Measurements from ENCODE around the gene FOLR3. TPM values are rescaled to one million over a fixed set of nuclear protein-coding genes. Genes with fewer than 3 reads are reported as not detected.

FOLR3 gene
- total and polyA plus RNA-seq, 2 experiments from 2014 or later: not detected

- TF ChIP-seq CREB1 (CRISPR knock-in tag; IDR thresholded peaks at IDR 0.05; ENCODE audit: low read depth) (no peak), STAT1 (IDR thresholded peaks at IDR 0.05; ENCODE audit: unreplicated experiment) (no peak)
- H4K20me1 ChIP-seq (replicated peaks; ENCODE audit: insufficient read depth): no peaks in the 10 kb centered on the region; the same call in 1 of the 2 replicates
- H3K4me2 ChIP-seq: no peak overlapping the region
- no peaks in the 10 kb centered on the region for H3K4me1 ChIP-seq (ENCODE audit: insufficient read depth)
- Mint-ChIP-seq H3K27me3 (ENCODE audit: insufficient read depth, low read depth, poor library complexity) (peaks cover 11% of the 10 kb centered on the region), H3K9me3 (peaks cover 24% of the 10 kb centered on the region), H3K27ac (no peak overlapping the region), H3K4me1 (no peaks in the 10 kb centered on the region; the same call in 2 of the 3 replicates), H3K36me3 (ENCODE audit: low read depth) (peaks cover 18% of the 10 kb centered on the region), H3K4me3 (no peak overlapping the region)
- H3K36me3 ChIP-seq (ENCODE audit: insufficient read depth): no peaks in the 10 kb centered on the region
- DNase-seq (ENCODE audit: low spot score) (no peak), ATAC-seq (no peak)
- no peak overlapping the region for H2AFZ ChIP-seq
- H3K79me2 ChIP-seq (replicated peaks; ENCODE audit: insufficient read depth): no peaks in the 10 kb centered on the region
- H3K27me3 ChIP-seq (ENCODE audit: insufficient read depth): no peaks in the 10 kb centered on the region
- no peak overlapping the region for H3K27ac ChIP-seq (ENCODE audit: low read depth)
- H3K4me3 ChIP-seq: no peak overlapping the region
- H3K9me2 ChIP-seq (ENCODE audit: insufficient read depth): no peaks in the 10 kb centered on the region
- H3F3A ChIP-seq (replicated peaks; ENCODE audit: low read depth): no peaks in the 10 kb centered on the region
These were observed 2.9 kb upstream of the FOLR3 start for GRCh38 chr11:72132646-72133045.

- no peaks in the 10 kb centered on the region; the same call in 2 of the 3 replicates for H3K4me1 Mint-ChIP-seq
- H3K9me2 ChIP-seq (ENCODE audit: insufficient read depth): no peaks in the 10 kb centered on the region
- TF ChIP-seq POLR2AphosphoS5 (IDR thresholded peaks at IDR 0.05; ENCODE audit: low read depth): no peak
- TF ChIP-seq, protein P1, sequence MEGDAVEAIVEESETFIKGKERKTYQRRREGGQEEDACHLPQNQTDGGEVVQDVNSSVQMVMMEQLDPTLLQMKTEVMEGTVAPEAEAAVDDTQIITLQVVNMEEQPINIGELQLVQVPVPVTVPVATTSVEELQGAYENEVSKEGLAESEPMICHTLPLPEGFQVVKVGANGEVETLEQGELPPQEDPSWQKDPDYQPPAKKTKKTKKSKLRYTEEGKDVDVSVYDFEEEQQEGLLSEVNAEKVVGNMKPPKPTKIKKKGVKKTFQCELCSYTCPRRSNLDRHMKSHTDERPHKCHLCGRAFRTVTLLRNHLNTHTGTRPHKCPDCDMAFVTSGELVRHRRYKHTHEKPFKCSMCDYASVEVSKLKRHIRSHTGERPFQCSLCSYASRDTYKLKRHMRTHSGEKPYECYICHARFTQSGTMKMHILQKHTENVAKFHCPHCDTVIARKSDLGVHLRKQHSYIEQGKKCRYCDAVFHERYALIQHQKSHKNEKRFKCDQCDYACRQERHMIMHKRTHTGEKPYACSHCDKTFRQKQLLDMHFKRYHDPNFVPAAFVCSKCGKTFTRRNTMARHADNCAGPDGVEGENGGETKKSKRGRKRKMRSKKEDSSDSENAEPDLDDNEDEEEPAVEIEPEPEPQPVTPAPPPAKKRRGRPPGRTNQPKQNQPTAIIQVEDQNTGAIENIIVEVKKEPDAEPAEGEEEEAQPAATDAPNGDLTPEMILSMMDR (conservative IDR thresholded peaks at IDR 0.05; ENCODE audit: low read depth in 2 of 2): peak in 1 of 2 experiments; percentile 43; a peak in 1 of 4 replicates
- TF ChIP-seq, protein P2, sequence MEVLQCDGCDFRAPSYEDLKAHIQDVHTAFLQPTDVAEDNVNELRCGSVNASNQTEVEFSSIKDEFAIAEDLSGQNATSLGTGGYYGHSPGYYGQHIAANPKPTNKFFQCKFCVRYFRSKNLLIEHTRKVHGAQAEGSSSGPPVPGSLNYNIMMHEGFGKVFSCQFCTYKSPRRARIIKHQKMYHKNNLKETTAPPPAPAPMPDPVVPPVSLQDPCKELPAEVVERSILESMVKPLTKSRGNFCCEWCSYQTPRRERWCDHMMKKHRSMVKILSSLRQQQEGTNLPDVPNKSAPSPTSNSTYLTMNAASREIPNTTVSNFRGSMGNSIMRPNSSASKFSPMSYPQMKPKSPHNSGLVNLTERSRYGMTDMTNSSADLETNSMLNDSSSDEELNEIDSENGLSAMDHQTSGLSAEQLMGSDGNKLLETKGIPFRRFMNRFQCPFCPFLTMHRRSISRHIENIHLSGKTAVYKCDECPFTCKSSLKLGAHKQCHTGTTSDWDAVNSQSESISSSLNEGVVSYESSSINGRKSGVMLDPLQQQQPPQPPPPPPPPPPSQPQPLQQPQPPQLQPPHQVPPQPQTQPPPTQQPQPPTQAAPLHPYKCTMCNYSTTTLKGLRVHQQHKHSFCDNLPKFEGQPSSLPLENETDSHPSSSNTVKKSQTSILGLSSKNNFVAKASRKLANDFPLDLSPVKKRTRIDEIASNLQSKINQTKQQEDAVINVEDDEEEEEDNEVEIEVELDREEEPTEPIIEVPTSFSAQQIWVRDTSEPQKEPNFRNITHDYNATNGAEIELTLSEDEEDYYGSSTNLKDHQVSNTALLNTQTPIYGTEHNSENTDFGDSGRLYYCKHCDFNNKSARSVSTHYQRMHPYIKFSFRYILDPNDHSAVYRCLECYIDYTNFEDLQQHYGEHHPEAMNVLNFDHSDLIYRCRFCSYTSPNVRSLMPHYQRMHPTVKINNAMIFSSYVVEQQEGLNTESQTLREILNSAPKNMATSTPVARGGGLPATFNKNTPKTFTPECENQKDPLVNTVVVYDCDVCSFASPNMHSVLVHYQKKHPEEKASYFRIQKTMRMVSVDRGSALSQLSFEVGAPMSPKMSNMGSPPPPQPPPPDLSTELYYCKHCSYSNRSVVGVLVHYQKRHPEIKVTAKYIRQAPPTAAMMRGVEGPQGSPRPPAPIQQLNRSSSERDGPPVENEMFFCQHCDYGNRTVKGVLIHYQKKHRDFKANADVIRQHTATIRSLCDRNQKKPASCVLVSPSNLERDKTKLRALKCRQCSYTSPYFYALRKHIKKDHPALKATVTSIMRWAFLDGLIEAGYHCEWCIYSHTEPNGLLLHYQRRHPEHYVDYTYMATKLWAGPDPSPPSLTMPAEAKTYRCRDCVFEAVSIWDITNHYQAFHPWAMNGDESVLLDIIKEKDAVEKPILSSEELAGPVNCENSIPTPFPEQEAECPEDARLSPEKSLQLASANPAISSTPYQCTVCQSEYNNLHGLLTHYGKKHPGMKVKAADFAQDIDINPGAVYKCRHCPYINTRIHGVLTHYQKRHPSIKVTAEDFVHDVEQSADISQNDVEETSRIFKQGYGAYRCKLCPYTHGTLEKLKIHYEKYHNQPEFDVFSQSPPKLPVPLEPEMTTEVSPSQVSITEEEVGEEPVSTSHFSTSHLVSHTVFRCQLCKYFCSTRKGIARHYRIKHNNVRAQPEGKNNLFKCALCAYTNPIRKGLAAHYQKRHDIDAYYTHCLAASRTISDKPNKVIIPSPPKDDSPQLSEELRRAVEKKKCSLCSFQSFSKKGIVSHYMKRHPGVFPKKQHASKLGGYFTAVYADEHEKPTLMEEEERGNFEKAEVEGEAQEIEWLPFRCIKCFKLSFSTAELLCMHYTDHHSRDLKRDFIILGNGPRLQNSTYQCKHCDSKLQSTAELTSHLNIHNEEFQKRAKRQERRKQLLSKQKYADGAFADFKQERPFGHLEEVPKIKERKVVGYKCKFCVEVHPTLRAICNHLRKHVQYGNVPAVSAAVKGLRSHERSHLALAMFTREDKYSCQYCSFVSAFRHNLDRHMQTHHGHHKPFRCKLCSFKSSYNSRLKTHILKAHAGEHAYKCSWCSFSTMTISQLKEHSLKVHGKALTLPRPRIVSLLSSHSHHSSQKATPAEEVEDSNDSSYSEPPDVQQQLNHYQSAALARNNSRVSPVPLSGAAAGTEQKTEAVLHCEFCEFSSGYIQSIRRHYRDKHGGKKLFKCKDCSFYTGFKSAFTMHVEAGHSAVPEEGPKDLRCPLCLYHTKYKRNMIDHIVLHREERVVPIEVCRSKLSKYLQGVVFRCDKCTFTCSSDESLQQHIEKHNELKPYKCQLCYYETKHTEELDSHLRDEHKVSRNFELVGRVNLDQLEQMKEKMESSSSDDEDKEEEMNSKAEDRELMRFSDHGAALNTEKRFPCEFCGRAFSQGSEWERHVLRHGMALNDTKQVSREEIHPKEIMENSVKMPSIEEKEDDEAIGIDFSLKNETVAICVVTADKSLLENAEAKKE (CRISPR knock-in tag; IDR thresholded peaks at IDR 0.05): no peak
- H3K27me3 ChIP-seq (ENCODE audit: insufficient read depth): no peaks in the 10 kb centered on the region
- no peak for DNase-seq (ENCODE audit: low spot score)
- no peaks in the 10 kb centered on the region for H3F3A ChIP-seq (replicated peaks; ENCODE audit: low read depth)
- H3K79me2 ChIP-seq (replicated peaks; ENCODE audit: insufficient read depth): no peaks in the 10 kb centered on the region
- no peaks in the 10 kb centered on the region for H3K36me3 Mint-ChIP-seq (ENCODE audit: low read depth)
- peaks cover 8% of the 10 kb centered on the region for H3K27me3 Mint-ChIP-seq (ENCODE audit: insufficient read depth, low read depth, poor library complexity)
- no peaks in the 10 kb centered on the region for H3K36me3 ChIP-seq (ENCODE audit: insufficient read depth)
- H3K4me3 ChIP-seq: no peak overlapping the region
- H4K20me1 ChIP-seq (replicated peaks; ENCODE audit: insufficient read depth): no peaks in the 10 kb centered on the region; the same call in 1 of the 2 replicates
- H3K4me1 ChIP-seq (ENCODE audit: insufficient read depth): no peaks in the 10 kb centered on the region
- no peak overlapping the region for H3K4me3 Mint-ChIP-seq
- H3K27ac Mint-ChIP-seq: no peak overlapping the region
- no peaks in the 10 kb centered on the region; the same call in 1 of the 3 replicates for H3K9me3 Mint-ChIP-seq
- H3K27ac ChIP-seq (ENCODE audit: low read depth): no peak overlapping the region
- no peak overlapping the region for H3K4me2 ChIP-seq
- peak; percentile 41; the same call in 2 of the 3 replicates for ATAC-seq
- no peak overlapping the region for H2AFZ ChIP-seq
These were observed 562 bp downstream of the FOLR3 start for GRCh38 chr11:72135891-72136683.

Data from GM23338 (cell line).